ENCODE data around the gene DPY19L3. TPM values are rescaled to one million over a fixed set of nuclear protein-coding genes. Genes with fewer than 3 reads are reported as not detected.
"Not testable (repeated sequence)": the region's sequence is repeated elsewhere in the genome, so short reads cannot be mapped to it uniquely, and the experiment has no call there.

Gene DPY19L3
- total RNA-seq (2014; rRNA removed; shearing (Covaris generic)) = 17.3 and 22.6 TPM in 2 replicates

- in situ Hi-C loops (cut with HindIII; ENCODE audit: low sequenced_read_pairs) = no loop called here
These were observed at the start of gene DPY19L3 for GRCh38 chr19:32405431-32406160. DPY19L3 (plus strand) TSS chr19:32405770; CDS start chr19:32408254, 2,484 bp downstream.

GRCh38 chr19:32357720-32358119 lies 47.9 kb upstream of the DPY19L3 start:
- in situ Hi-C loops (cut with HindIII; ENCODE audit: low sequenced_read_pairs) = no loop called here
- DNase-seq (ENCODE audit: low spot score) = no peak

More at GRCh38 chr19:32405431-32406160, at the start of gene DPY19L3:
- peak; percentile 95 for DNase-seq (ENCODE audit: low spot score)

GRCh38 chr19:32358321-32358720 lies 47.2 kb upstream of the DPY19L3 start:
- DNase-seq (ENCODE audit: low spot score) = no peak
- in situ Hi-C loops (cut with HindIII; ENCODE audit: low sequenced_read_pairs) = no loop called here

GRCh38 chr19:32359581-32359980 lies 46.0 kb upstream of the DPY19L3 start:
- no peak for DNase-seq (ENCODE audit: low spot score)
- in situ Hi-C loops (cut with HindIII; ENCODE audit: low sequenced_read_pairs) = no loop called here

GRCh38 chr19:32361574-32362317 lies 43.8 kb upstream of the DPY19L3 start:
- DNase-seq (ENCODE audit: low spot score) = no peak
- in situ Hi-C loops (cut with HindIII; ENCODE audit: low sequenced_read_pairs) = no loop called here

- DNase-seq (ENCODE audit: low spot score) = no peak
- in situ Hi-C loops (cut with HindIII; ENCODE audit: low sequenced_read_pairs) = no loop called here
These were observed 43.3 kb upstream of the DPY19L3 start for GRCh38 chr19:32362318-32362691.

GRCh38 chr19:32363175-32363574 lies 42.4 kb upstream of the DPY19L3 start:
- no peak for DNase-seq (ENCODE audit: low spot score)
- in situ Hi-C loops (cut with HindIII; ENCODE audit: low sequenced_read_pairs) = no loop called here

GRCh38 chr19:32363632-32364031 lies 41.9 kb upstream of the DPY19L3 start:
- DNase-seq (ENCODE audit: low spot score) = no peak
- in situ Hi-C loops (cut with HindIII; ENCODE audit: low sequenced_read_pairs) = no loop called here

- DNase-seq (ENCODE audit: low spot score) = no peak
- in situ Hi-C loops (cut with HindIII; ENCODE audit: low sequenced_read_pairs) = no loop called here
These were observed 41.5 kb upstream of the DPY19L3 start for GRCh38 chr19:32364040-32364439.

GRCh38 chr19:32367063-32367462 lies 38.5 kb upstream of the DPY19L3 start:
- no peak for DNase-seq (ENCODE audit: low spot score)
- in situ Hi-C loops (cut with HindIII; ENCODE audit: low sequenced_read_pairs) = no loop called here

- DNase-seq (ENCODE audit: low spot score) = no peak
- in situ Hi-C loops (cut with HindIII; ENCODE audit: low sequenced_read_pairs) = no loop called here
These were observed 37.5 kb upstream of the DPY19L3 start for GRCh38 chr19:32367948-32368536.

- DNase-seq (ENCODE audit: low spot score) = no peak
- in situ Hi-C loops (cut with HindIII; ENCODE audit: low sequenced_read_pairs) = no loop called here
These were observed 36.8 kb upstream of the DPY19L3 start for GRCh38 chr19:32368787-32369186.

- no peak for DNase-seq (ENCODE audit: low spot score)
- in situ Hi-C loops (cut with HindIII; ENCODE audit: low sequenced_read_pairs) = no loop called here
These were observed 32.6 kb upstream of the DPY19L3 start for GRCh38 chr19:32372726-32373517.

- in situ Hi-C loops (cut with HindIII; ENCODE audit: low sequenced_read_pairs) = no loop called here
- no peak for DNase-seq (ENCODE audit: low spot score)
These were observed 31.8 kb upstream of the DPY19L3 start for GRCh38 chr19:32373585-32374295.

GRCh38 chr19:32374362-32374761 lies 31.2 kb upstream of the DPY19L3 start:
- in situ Hi-C loops (cut with HindIII; ENCODE audit: low sequenced_read_pairs); DNase-seq (ENCODE audit: low spot score): not testable (repeated sequence)

- in situ Hi-C loops (cut with HindIII; ENCODE audit: low sequenced_read_pairs) = not testable (repeated sequence)
- DNase-seq (ENCODE audit: low spot score) = peak; percentile 12
These were observed 28.5 kb upstream of the DPY19L3 start for GRCh38 chr19:32377088-32377487.

- in situ Hi-C loops (cut with HindIII; ENCODE audit: low sequenced_read_pairs) = no loop called here
- DNase-seq (ENCODE audit: low spot score) = no peak
These were observed 25.3 kb upstream of the DPY19L3 start for GRCh38 chr19:32380269-32380668.

- in situ Hi-C loops (cut with HindIII; ENCODE audit: low sequenced_read_pairs) = no loop called here
- DNase-seq (ENCODE audit: low spot score) = no peak
These were observed 17.7 kb upstream of the DPY19L3 start for GRCh38 chr19:32387701-32388392.

Measured in G401 (cell line).